Activated CD4-positive, alpha-beta T cell treated with anti-CD3 and anti-CD28 coated beads, Interleukin-2, amount 50 U/mL, for 16 hours (primary cell): Measurements from ENCODE around the gene SUFU.

ENCODE experiments used
- DNase-seq: peaks from one replicate; pipeline ENCODE4 v3.0.0-alpha.2; 2020

The SUFU gene

GRCh38 chr10:102555781-102556328 is 52.1 kb downstream of the SUFU start:
- no peak for DNase-seq

GRCh38 chr10:102557569-102557968 is 53.8 kb downstream of the SUFU start:
- no peak for DNase-seq

GRCh38 chr10:102559764-102560163 is 56.0 kb downstream of the SUFU start:
- DNase-seq = no peak

- no peak for DNase-seq
Measured at GRCh38 chr10:102564209-102564834, 60.5 kb downstream of the SUFU start.

- no peak for DNase-seq
Measured at GRCh38 chr10:102565793-102566192, 62.0 kb downstream of the SUFU start.

GRCh38 chr10:102578782-102579181 is 75.0 kb downstream of the SUFU start:
- DNase-seq = no peak

GRCh38 chr10:102579328-102579727 is 75.6 kb downstream of the SUFU start:
- no peak for DNase-seq

GRCh38 chr10:102580230-102580629 is 76.5 kb downstream of the SUFU start:
- no peak for DNase-seq

- no peak for DNase-seq
Measured at GRCh38 chr10:102581401-102581800, 77.6 kb downstream of the SUFU start.

- DNase-seq = no peak
Measured at GRCh38 chr10:102581981-102582580, 78.3 kb downstream of the SUFU start.

GRCh38 chr10:102583435-102584417 is 80.0 kb downstream of the SUFU start:
- DNase-seq = peak; percentile 87

- DNase-seq = no peak
Measured at GRCh38 chr10:102585026-102585425, 81.3 kb downstream of the SUFU start.

- DNase-seq = no peak
Measured at GRCh38 chr10:102586858-102587257, 83.1 kb downstream of the SUFU start.

GRCh38 chr10:102588875-102589274 is 85.1 kb downstream of the SUFU start:
- no peak for DNase-seq

- DNase-seq = no peak
Measured at GRCh38 chr10:102593074-102593803, 89.5 kb downstream of the SUFU start.

GRCh38 chr10:102593804-102594079 is 90.0 kb downstream of the SUFU start:
- no peak for DNase-seq

GRCh38 chr10:102595293-102595692 is 91.5 kb downstream of the SUFU start:
- no peak for DNase-seq

GRCh38 chr10:102595897-102596296 is 92.1 kb downstream of the SUFU start:
- DNase-seq = no peak

- peak; percentile 42 for DNase-seq
Measured at GRCh38 chr10:102596506-102596971, 92.8 kb downstream of the SUFU start.

- no peak for DNase-seq
Measured at GRCh38 chr10:102597131-102597991, 93.6 kb downstream of the SUFU start.

- no peak for DNase-seq
Measured at GRCh38 chr10:102598243-102598642, 94.5 kb downstream of the SUFU start.
